ENCODE results near the gene JADE1. TPM values are rescaled to one million over a fixed set of nuclear protein-coding genes. Genes with fewer than 3 reads are reported as not detected.

The JADE1 gene
- total and polyA plus RNA-seq, 2 of the 4 experiments (the other 2 are of a cell fraction): 13.8 to 32.6 TPM

DNA sequence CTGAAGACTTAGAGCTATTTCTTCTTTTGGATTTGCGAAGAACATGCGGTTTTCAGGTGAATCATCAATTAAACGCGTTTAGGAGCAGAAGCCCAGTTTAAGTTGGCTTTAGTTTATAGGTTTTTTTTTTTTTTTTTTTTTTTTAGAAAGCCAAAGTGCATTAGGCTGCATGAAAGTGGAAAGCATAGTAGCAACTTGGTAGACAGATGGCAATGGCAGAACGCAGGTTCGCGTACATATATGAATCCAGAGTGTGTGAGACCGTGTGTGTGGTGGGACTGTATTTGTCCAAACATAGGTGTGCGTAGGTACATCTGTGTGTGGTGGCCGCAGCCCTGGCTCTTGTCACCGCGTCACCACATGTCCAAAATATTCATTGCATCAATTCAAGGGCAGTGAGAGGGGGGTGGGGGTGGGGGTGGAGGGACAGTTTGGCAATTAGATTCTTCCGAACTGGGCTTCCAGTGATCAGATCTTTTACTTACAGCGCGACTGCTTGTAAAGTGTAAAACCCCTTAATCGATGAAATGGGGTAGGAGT lies 901 bp downstream of the JADE1 start:
- Histone ChIP-seq H3K9ac (ENCODE audit: low read depth, low read length) (peak overlapping the region; percentile 98), H3K9me3 (ENCODE audit: control insufficient read depth, insufficient read depth, low read length) (no peaks in the 10 kb centered on the region), H3K4me2 (ENCODE audit: low read depth, low read length) (peak overlapping the region; percentile 94), H3K27ac (ENCODE audit: insufficient read depth, low read length) (peak overlapping the region; percentile 95), H3K27me3 (ENCODE audit: control insufficient read depth, insufficient read depth, low read length) (no peaks in the 10 kb centered on the region), H2AFZ (replicated peaks; ENCODE audit: low read length, poor library complexity) (peak overlapping the region; percentile 91), H4K8ac (ENCODE audit: low read depth in 2 of 2, low read length in 2 of 2) (peak overlapping the region; percentile 50 to 93), H3K4ac (ENCODE audit: low read depth, low read length) (peak overlapping the region; percentile 92), H2BK120ac (ENCODE audit: low read depth, low read length) (peak overlapping the region; percentile 80), H2BK5ac (ENCODE audit: low read depth, low read length, poor library complexity, severe bottlenecking) (peak overlapping the region; percentile 90), H3K56ac (ENCODE audit: extremely low read depth, insufficient read depth, low read length) (peak overlapping the region; percentile 94), H2BK20ac (ENCODE audit: low read depth, low read length) (peak overlapping the region; percentile 60), H3K23ac (ENCODE audit: low read depth, low read length) (peak overlapping the region; percentile 89), H2AK5ac (ENCODE audit: low read depth, low read length) (peak overlapping the region; percentile 92), H3K36me3 (ENCODE audit: control insufficient read depth, insufficient read depth, low read length) (no peaks in the 10 kb centered on the region), H3K4me1 (ENCODE audit: control insufficient read depth, insufficient read depth, low read length) (no peaks in the 10 kb centered on the region), H3K4me3 (ENCODE audit: insufficient read depth, low read depth, low read length) (peak overlapping the region; percentile 84), H3K9me1 (ENCODE audit: insufficient read depth, low read length) (no peaks in the 10 kb centered on the region), H2BK15ac (ENCODE audit: low read depth, low read length) (peak overlapping the region; percentile 32; the same call in 2 of the 3 replicates), H3K79me1 (ENCODE audit: low read depth in 1 of 2, low read length in 2 of 2) (peaks cover 6 to 18% of the 10 kb centered on the region in 2 experiments), H3K18ac (ENCODE audit: low read depth, low read length) (peak overlapping the region; percentile 92), H3K14ac (replicated peaks; ENCODE audit: low read depth, low read length) (peak overlapping the region; percentile 86), H4K91ac (ENCODE audit: insufficient read depth, low read depth, low read length) (peak overlapping the region; percentile 94), H4K5ac (ENCODE audit: low read depth, low read length) (peak overlapping the region; percentile 90), H2AK9ac (replicated peaks; ENCODE audit: low read depth, low read length, poor library complexity) (peak overlapping the region; percentile 94), H4K20me1 (ENCODE audit: insufficient read depth, low read length) (no peaks in the 10 kb centered on the region)
- no peak for ATAC-seq (ENCODE audit: low read depth)
- peak; percentile 46 for DNase-seq
- CTCF ChIA-PET: interaction anchor here (0.6 to 1.1 kb wide), 3 partner anchors 103 to 591 kb away, joined by 3 to 5 read pairs (median 5); no protein-coding TSS in a partner anchor
- no CpG with 5 or more reads among the region's 16 CpGs for WGBS, 2 experiments (ENCODE audit: extremely low coverage in 2 of 2, insufficient read length in 1 of 2)
- in situ Hi-C loops (cut with MboI; ENCODE audit: low sequenced_read_pairs) (loop anchor here (5.0 kb wide), 2 partner anchors 52 to 348 kb away; no protein-coding TSS in a partner anchor), intact Hi-C loops (cut with micrococcal nuclease) (loop anchor here (1.0 to 2.0 kb wide), 5 partner anchors 236 to 522 kb away; no protein-coding TSS in a partner anchor), dilution Hi-C loops (cut with HindIII; ENCODE audit: low sequenced_read_pairs, unreplicated experiment) (no loop called here)
- POLR2A ChIA-PET (ENCODE audit: unreplicated experiment): interaction anchor here (0.7 kb wide), 2 partner anchors 211 to 298 kb away, joined by 10 to 15 read pairs; no protein-coding TSS in a partner anchor
- TF ChIP-seq, protein P1, sequence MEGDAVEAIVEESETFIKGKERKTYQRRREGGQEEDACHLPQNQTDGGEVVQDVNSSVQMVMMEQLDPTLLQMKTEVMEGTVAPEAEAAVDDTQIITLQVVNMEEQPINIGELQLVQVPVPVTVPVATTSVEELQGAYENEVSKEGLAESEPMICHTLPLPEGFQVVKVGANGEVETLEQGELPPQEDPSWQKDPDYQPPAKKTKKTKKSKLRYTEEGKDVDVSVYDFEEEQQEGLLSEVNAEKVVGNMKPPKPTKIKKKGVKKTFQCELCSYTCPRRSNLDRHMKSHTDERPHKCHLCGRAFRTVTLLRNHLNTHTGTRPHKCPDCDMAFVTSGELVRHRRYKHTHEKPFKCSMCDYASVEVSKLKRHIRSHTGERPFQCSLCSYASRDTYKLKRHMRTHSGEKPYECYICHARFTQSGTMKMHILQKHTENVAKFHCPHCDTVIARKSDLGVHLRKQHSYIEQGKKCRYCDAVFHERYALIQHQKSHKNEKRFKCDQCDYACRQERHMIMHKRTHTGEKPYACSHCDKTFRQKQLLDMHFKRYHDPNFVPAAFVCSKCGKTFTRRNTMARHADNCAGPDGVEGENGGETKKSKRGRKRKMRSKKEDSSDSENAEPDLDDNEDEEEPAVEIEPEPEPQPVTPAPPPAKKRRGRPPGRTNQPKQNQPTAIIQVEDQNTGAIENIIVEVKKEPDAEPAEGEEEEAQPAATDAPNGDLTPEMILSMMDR (conservative IDR thresholded peaks at IDR 0.05; ENCODE audit: low read depth, low read length): 0 out of 2 replicates have a peak, but pooled peaks have one; percentile 5
- TF ChIP-seq MAZ (IDR thresholded peaks at IDR 0.05; ENCODE audit: borderline replicate concordance, low read depth, low read length) (no peak), POLR2A (IDR thresholded peaks at IDR 0.05; ENCODE audit: low read depth, low read length) (no peak), CHD1 (IDR thresholded peaks at IDR 0.05; ENCODE audit: low read depth, low read length) (no peak)
- BruUV-seq (replicated peaks): no TSS peak
